Astrocyte (in vitro differentiated cells and primary cell): ENCODE measurements around the gene SAMD9. TPM values are rescaled to one million over a fixed set of nuclear protein-coding genes. Genes with fewer than 3 reads are reported as not detected.
A peak's percentile ranks its signal among the peaks of the same experiment; 100 is the strongest.

Experiments
- DNase-seq: peaks from one replicate; pipeline ENCODE4 v3.0.0-alpha.2; 2010; ENCODE audit warnings: low read depth
- FAIRE-seq: peaks from 2 replicates; lab custom pipeline; 2011; peaks lifted over from hg19 to GRCh38; lab: Jason Lieb, UNC
- H2AFZ ChIP-seq: 2 replicates; pipeline ENCODE4 v1.6.0; 2012; ENCODE audit warnings: low read depth, low read length, inconsistent platforms
- H3K27ac ChIP-seq: 2 replicates; pipeline ENCODE4 v1.5.1; 2011; ENCODE audit warnings: low read depth, low read length, inconsistent platforms
- H3K27me3 ChIP-seq: 2 replicates; pipeline ENCODE4 v1.6.0; 2011; ENCODE audit warnings: low read length, inconsistent platforms; ENCODE audit not compliant: insufficient read depth
- H3K36me3 ChIP-seq: 2 replicates; pipeline ENCODE4 v1.5.1; 2011; ENCODE audit warnings: low read length, inconsistent platforms; ENCODE audit not compliant: insufficient read depth
- H3K4me1 ChIP-seq: 2 replicates; pipeline ENCODE4 v1.5.1; 2011; ENCODE audit warnings: low read length, inconsistent platforms; ENCODE audit not compliant: insufficient read depth
- H3K4me2 ChIP-seq: 2 replicates; pipeline ENCODE4 v1.6.0; 2012; ENCODE audit warnings: low read length, inconsistent platforms
- H3K4me3 ChIP-seq: 2 replicates; pipeline ENCODE4 v1.5.1; 2011; ENCODE audit warnings: low read depth, mild to moderate bottlenecking, low read length, inconsistent platforms; ENCODE audit not compliant: insufficient read depth
- H3K79me2 ChIP-seq: 2 replicates; pipeline ENCODE4 v1.6.0; 2012; ENCODE audit warnings: mild to moderate bottlenecking, low read length, inconsistent platforms; ENCODE audit not compliant: insufficient read depth
- H3K9ac ChIP-seq: 2 replicates; pipeline ENCODE4 v1.6.0; 2012; ENCODE audit warnings: mild to moderate bottlenecking, low read length, inconsistent platforms
- H3K9me3 ChIP-seq: 2 replicates; pipeline ENCODE4 v1.5.1; 2012; ENCODE audit warnings: low read depth, mild to moderate bottlenecking, low read length, inconsistent platforms; ENCODE audit not compliant: insufficient read depth
- H4K20me1 ChIP-seq: 2 replicates; pipeline ENCODE4 v1.6.0; 2012; ENCODE audit warnings: low read length, inconsistent platforms; ENCODE audit not compliant: insufficient read depth
- H3K27ac Mint-ChIP-seq: one replicate; pipeline ENCODE4 v1.8.0; 2021; ENCODE audit warnings: mild to moderate bottlenecking, mixed read lengths; ENCODE audit not compliant: unreplicated experiment
- H3K27me3 Mint-ChIP-seq: one replicate; pipeline ENCODE4 v1.8.0; 2021; ENCODE audit warnings: low read depth, mixed read lengths; ENCODE audit not compliant: unreplicated experiment
- H3K36me3 Mint-ChIP-seq: one replicate; pipeline ENCODE4 v1.8.0; 2021; ENCODE audit warnings: low read depth, mixed read lengths; ENCODE audit not compliant: unreplicated experiment
- H3K4me1 Mint-ChIP-seq: one replicate; pipeline ENCODE4 v1.8.0; 2021; ENCODE audit warnings: low read depth, mixed read lengths; ENCODE audit not compliant: unreplicated experiment
- H3K4me3 Mint-ChIP-seq: one replicate; pipeline ENCODE4 v1.8.0; 2021; ENCODE audit warnings: mild to moderate bottlenecking, moderate library complexity, mixed read lengths; ENCODE audit not compliant: unreplicated experiment
- H3K9me3 Mint-ChIP-seq: one replicate; pipeline ENCODE4 v1.8.0; 2021; ENCODE audit warnings: mild to moderate bottlenecking, mixed read lengths; ENCODE audit not compliant: unreplicated experiment
- CTCF ChIP-seq: IDR thresholded peaks from 2 replicates; pipeline ENCODE4 v1.5.1; 2011; ENCODE audit warnings: low read depth, mild to moderate bottlenecking, inconsistent platforms, low read length, moderate library complexity; ENCODE audit not compliant: insufficient read depth
- EZH2 ChIP-seq: IDR thresholded peaks from 2 replicates; pipeline ENCODE4 v1.6.1; 2012; ENCODE audit warnings: mild to moderate bottlenecking, low read length, inconsistent platforms; ENCODE audit not compliant: insufficient read depth
- total RNA-seq: library from RNA; stranded (reverse); gene quantifications from 2 replicates; pipeline ENCODE4 v1.2.1, GENCODE V29; 2021

Gene SAMD9
- total RNA-seq, 1 donor from 2014 or later: 64.4 TPM

GRCh38 chr7:93156884-93157283, 39.1 kb upstream of the SAMD9 start:
- Mint-ChIP-seq H3K4me1 (peaks cover 2% of the 10 kb centered on the region), H3K27ac (peak overlapping the region; percentile 71), H3K9me3 (peaks cover 11% of the 10 kb centered on the region), H3K36me3 (no peaks in the 10 kb centered on the region), H3K4me3 (no peak overlapping the region), H3K27me3 (no peaks in the 10 kb centered on the region)
- Histone ChIP-seq H3K9me3 (no peaks in the 10 kb centered on the region), H2AFZ (no peak overlapping the region), H3K9ac (no peak overlapping the region), H3K36me3 (no peaks in the 10 kb centered on the region), H3K27ac (no peak overlapping the region), H3K4me2 (no peak overlapping the region), H3K79me2 (no peaks in the 10 kb centered on the region), H3K27me3 (no peaks in the 10 kb centered on the region), H3K4me3 (no peak overlapping the region), H3K4me1 (no peaks in the 10 kb centered on the region), H4K20me1 (no peaks in the 10 kb centered on the region)
- no peak for FAIRE-seq
- TF ChIP-seq CTCF (no peak), EZH2 (no peak)
- DNase-seq: peak; percentile 39

DNA sequence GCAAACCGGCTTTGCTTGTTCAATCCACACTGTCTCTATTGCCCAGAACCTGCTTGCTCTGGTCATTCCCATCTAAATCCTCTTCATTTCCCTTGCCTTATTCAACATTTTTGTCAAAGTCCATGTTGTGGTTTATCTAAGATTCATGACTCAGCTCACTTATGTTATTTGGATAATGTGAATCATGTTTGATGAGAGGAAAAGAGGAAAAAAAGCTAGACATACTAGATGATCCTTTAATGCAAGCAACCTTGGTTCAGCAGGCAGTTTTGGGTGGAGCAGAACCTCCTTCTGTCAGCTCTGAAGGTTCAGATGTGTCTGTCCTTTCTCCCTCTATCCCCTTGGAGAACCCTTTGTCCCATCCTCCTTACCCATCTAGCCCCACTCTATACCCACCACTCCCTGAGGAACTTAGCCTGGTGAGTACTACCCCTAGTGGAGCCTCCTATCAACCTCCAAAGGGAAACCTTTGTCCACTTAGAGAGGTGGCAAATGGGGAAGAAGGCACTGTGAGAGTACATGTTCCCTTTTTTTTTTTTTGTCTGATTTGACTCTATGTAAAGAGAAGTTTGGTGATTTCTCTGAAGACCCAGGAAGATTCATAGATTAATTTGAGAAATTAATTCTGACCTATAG, 32.5 kb upstream of the SAMD9 start:
- Histone ChIP-seq H3K9ac (no peak overlapping the region), H3K27ac (no peak overlapping the region), H3K27me3 (no peaks in the 10 kb centered on the region), H3K4me1 (peaks cover 5% of the 10 kb centered on the region), H3K36me3 (no peaks in the 10 kb centered on the region), H3K4me3 (no peak overlapping the region), H3K9me3 (no peaks in the 10 kb centered on the region), H4K20me1 (no peaks in the 10 kb centered on the region), H2AFZ (no peak overlapping the region), H3K4me2 (peak overlapping the region; percentile 37), H3K79me2 (no peaks in the 10 kb centered on the region)
- Mint-ChIP-seq H3K36me3 (peaks cover 12% of the 10 kb centered on the region), H3K27me3 (peaks cover 3% of the 10 kb centered on the region), H3K4me3 (no peak overlapping the region), H3K9me3 (no peaks in the 10 kb centered on the region), H3K27ac (peak overlapping the region; percentile 20), H3K4me1 (peaks cover 18% of the 10 kb centered on the region)
- TF ChIP-seq CTCF: no peak
- TF ChIP-seq EZH2: no peak
- peak; percentile 59 for DNase-seq
- FAIRE-seq: peak; percentile 60

DNA sequence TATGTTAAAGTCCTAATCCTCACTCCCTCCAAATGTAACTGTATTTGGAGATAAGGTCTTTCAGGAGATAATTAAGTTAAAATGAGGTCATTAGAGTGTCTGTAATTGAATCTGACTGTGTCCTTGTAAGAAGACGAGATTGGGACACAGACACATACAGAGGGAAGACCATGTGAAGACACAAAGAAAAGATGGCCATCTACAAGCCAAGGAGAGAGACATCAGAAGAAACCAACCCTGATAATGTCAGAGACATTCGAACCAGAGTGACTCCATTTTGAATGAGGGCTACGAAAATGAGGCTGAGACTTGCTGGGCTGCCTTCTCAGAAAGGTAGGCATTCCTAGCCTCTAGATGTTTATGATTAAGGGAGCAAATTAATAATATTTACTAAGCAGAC, 30.9 kb upstream of the SAMD9 start:
- Histone ChIP-seq H3K9me3 (no peaks in the 10 kb centered on the region), H4K20me1 (no peaks in the 10 kb centered on the region), H3K36me3 (no peaks in the 10 kb centered on the region), H3K27me3 (no peaks in the 10 kb centered on the region), H3K27ac (no peak overlapping the region), H2AFZ (no peak overlapping the region), H3K4me1 (peaks cover 5% of the 10 kb centered on the region), H3K4me3 (no peak overlapping the region), H3K9ac (no peak overlapping the region), H3K79me2 (no peaks in the 10 kb centered on the region), H3K4me2 (peak overlapping the region; percentile 76)
- Mint-ChIP-seq H3K4me1 (peaks cover 18% of the 10 kb centered on the region), H3K36me3 (peaks cover 18% of the 10 kb centered on the region), H3K9me3 (no peaks in the 10 kb centered on the region), H3K4me3 (peak overlapping the region; percentile 92), H3K27me3 (peaks cover 3% of the 10 kb centered on the region), H3K27ac (peak overlapping the region; percentile 64)
- no peak for FAIRE-seq
- no peak for DNase-seq
- TF ChIP-seq EZH2 (no peak), CTCF (no peak)
